ENCODE measurements around the gene TRIM74. TPM values are rescaled to one million over a fixed set of nuclear protein-coding genes. Genes with fewer than 3 reads are reported as not detected.
"Not testable (repeated sequence)": the region's sequence is repeated elsewhere in the genome, so short reads cannot be mapped to it uniquely, and the experiment has no call there.

The TRIM74 gene
- total and polyA plus RNA-seq, 2 donors (not counting 3 experiments of a cell fraction or from before 2014, with no cell fraction given), result 0.07 to 0.58 TPM

DNA sequence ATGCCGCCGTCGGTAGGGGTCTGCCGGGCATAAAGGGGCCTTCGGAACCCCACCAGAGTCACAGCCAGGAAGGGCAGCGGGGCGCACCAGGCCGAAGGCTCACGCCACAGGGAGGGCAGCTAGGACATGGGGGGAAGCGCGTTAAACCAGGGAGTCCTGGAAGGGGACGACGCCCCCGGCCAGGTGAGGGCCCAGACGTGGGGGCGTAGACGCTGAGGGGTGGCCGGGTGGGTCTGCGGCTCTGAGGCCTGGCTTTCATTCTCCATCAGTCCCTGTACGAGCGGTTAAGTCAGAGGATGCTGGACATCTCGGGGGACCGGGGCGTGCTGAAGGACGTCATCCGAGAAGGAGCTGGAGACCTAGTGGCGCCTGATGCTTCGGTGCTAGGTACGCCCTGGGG is 422 bp upstream of the TRIM74 start:
- H3K9ac ChIP-seq (replicated peaks; ENCODE audit: extremely low read depth, insufficient read depth, low read length); H3K79me2 ChIP-seq (ENCODE audit: control insufficient read depth, insufficient read depth, low read length); H2AFZ ChIP-seq (ENCODE audit: low read depth, low read length); H3K36me3 ChIP-seq (ENCODE audit: control insufficient read depth in 2 of 2, extremely low read depth in 1 of 2, insufficient read depth in 2 of 2, low read length in 2 of 2); H4K20me1 ChIP-seq (replicated peaks; ENCODE audit: control insufficient read depth, extremely low read depth, insufficient read depth, low read length); FAIRE-seq; H3K4me2 ChIP-seq (ENCODE audit: insufficient read depth, low read length); H3K9me3 ChIP-seq (replicated peaks; ENCODE audit: control insufficient read depth, insufficient read depth, low read length); BruUV-seq (replicated peaks); DNase-seq (ENCODE audit: low read depth, low spot score); H3K4me3 ChIP-seq (replicated peaks in 1 of 3; ENCODE audit: insufficient read depth in 1 of 3, low read depth in 1 of 3, low read length in 3 of 3); H3K4me1 ChIP-seq (ENCODE audit: control insufficient read depth, extremely low read depth, insufficient read depth, low read length); dilution Hi-C loops (cut with MboI; ENCODE audit: extremely low pct_ligation_motif_present, low sequenced_read_pairs); intact Hi-C loops (cut with micrococcal nuclease); H3K27me3 ChIP-seq (ENCODE audit: control insufficient read depth in 2 of 2, insufficient read depth in 2 of 2, low read length in 2 of 2); POLR2A ChIA-PET; CTCF ChIA-PET; H3K27ac ChIP-seq (ENCODE audit: insufficient read depth, low read depth, low read length); H3K9me1 ChIP-seq (replicated peaks; ENCODE audit: control insufficient read depth, extremely low read depth, insufficient read depth, low read length): not testable (repeated sequence)

DNA sequence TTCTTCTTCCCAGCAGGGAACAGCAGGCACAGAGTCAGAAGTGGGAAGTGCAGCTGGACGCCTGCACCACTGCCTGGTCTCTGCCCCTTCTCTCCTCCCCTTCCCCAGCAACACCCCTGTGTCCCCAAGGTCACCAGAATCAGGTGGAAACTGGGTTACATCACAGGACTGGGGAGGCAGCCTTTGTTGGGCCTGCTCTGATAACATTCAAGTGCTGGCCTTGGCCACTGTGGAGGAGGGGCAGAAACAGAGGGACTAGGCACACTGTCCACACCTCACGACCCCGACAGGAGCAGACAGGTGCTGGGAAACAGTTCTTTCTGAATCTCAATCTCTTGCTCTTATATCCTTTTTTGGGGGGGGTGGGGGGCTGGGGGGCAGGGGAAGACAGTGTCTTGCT is 2.4 kb downstream of the TRIM74 start:
- H3K9me1 ChIP-seq (replicated peaks; ENCODE audit: control insufficient read depth, extremely low read depth, insufficient read depth, low read length); dilution Hi-C loops (cut with MboI; ENCODE audit: extremely low pct_ligation_motif_present, low sequenced_read_pairs); H4K20me1 ChIP-seq (replicated peaks; ENCODE audit: control insufficient read depth, extremely low read depth, insufficient read depth, low read length); H3K4me2 ChIP-seq (ENCODE audit: insufficient read depth, low read length); H3K4me3 ChIP-seq (replicated peaks in 1 of 3; ENCODE audit: insufficient read depth in 1 of 3, low read depth in 1 of 3, low read length in 3 of 3); DNase-seq (ENCODE audit: low read depth, low spot score); H3K9ac ChIP-seq (replicated peaks; ENCODE audit: extremely low read depth, insufficient read depth, low read length); CTCF ChIA-PET; H3K4me1 ChIP-seq (ENCODE audit: control insufficient read depth, extremely low read depth, insufficient read depth, low read length); H3K36me3 ChIP-seq (ENCODE audit: control insufficient read depth in 2 of 2, extremely low read depth in 1 of 2, insufficient read depth in 2 of 2, low read length in 2 of 2); POLR2A ChIA-PET; H3K79me2 ChIP-seq (ENCODE audit: control insufficient read depth, insufficient read depth, low read length); FAIRE-seq; intact Hi-C loops (cut with micrococcal nuclease); H3K27ac ChIP-seq (ENCODE audit: insufficient read depth, low read depth, low read length); H2AFZ ChIP-seq (ENCODE audit: low read depth, low read length); H3K27me3 ChIP-seq (ENCODE audit: control insufficient read depth in 2 of 2, insufficient read depth in 2 of 2, low read length in 2 of 2); BruUV-seq (replicated peaks); H3K9me3 ChIP-seq (replicated peaks; ENCODE audit: control insufficient read depth, insufficient read depth, low read length): not testable (repeated sequence)

- H3K9ac ChIP-seq (replicated peaks; ENCODE audit: extremely low read depth, insufficient read depth, low read length); H3K9me1 ChIP-seq (replicated peaks; ENCODE audit: control insufficient read depth, extremely low read depth, insufficient read depth, low read length); CTCF ChIA-PET; H3K27ac ChIP-seq (ENCODE audit: insufficient read depth, low read depth, low read length); POLR2A ChIA-PET; intact Hi-C loops (cut with micrococcal nuclease); H3K4me2 ChIP-seq (ENCODE audit: insufficient read depth, low read length); H3K27me3 ChIP-seq (ENCODE audit: control insufficient read depth in 2 of 2, insufficient read depth in 2 of 2, low read length in 2 of 2); BruUV-seq (replicated peaks); dilution Hi-C loops (cut with MboI; ENCODE audit: extremely low pct_ligation_motif_present, low sequenced_read_pairs); H3K4me1 ChIP-seq (ENCODE audit: control insufficient read depth, extremely low read depth, insufficient read depth, low read length); H3K79me2 ChIP-seq (ENCODE audit: control insufficient read depth, insufficient read depth, low read length); H3K36me3 ChIP-seq (ENCODE audit: control insufficient read depth in 2 of 2, extremely low read depth in 1 of 2, insufficient read depth in 2 of 2, low read length in 2 of 2); H3K9me3 ChIP-seq (replicated peaks; ENCODE audit: control insufficient read depth, insufficient read depth, low read length); H3K4me3 ChIP-seq (replicated peaks in 1 of 3; ENCODE audit: insufficient read depth in 1 of 3, low read depth in 1 of 3, low read length in 3 of 3); H4K20me1 ChIP-seq (replicated peaks; ENCODE audit: control insufficient read depth, extremely low read depth, insufficient read depth, low read length); H2AFZ ChIP-seq (ENCODE audit: low read depth, low read length); FAIRE-seq; DNase-seq (ENCODE audit: low read depth, low spot score): not testable (repeated sequence)
Measured at GRCh38 chr7:72965186-72965975, 3.9 kb downstream of the TRIM74 start.

GRCh38 chr7:72963056-72963455 is 6.2 kb downstream of the TRIM74 start:
- H3K27me3 ChIP-seq (ENCODE audit: control insufficient read depth in 2 of 2, insufficient read depth in 2 of 2, low read length in 2 of 2); H4K20me1 ChIP-seq (replicated peaks; ENCODE audit: control insufficient read depth, extremely low read depth, insufficient read depth, low read length); H3K36me3 ChIP-seq (ENCODE audit: control insufficient read depth in 2 of 2, extremely low read depth in 1 of 2, insufficient read depth in 2 of 2, low read length in 2 of 2); FAIRE-seq; BruUV-seq (replicated peaks); H3K79me2 ChIP-seq (ENCODE audit: control insufficient read depth, insufficient read depth, low read length); DNase-seq (ENCODE audit: low read depth, low spot score); H2AFZ ChIP-seq (ENCODE audit: low read depth, low read length); H3K4me3 ChIP-seq (replicated peaks in 1 of 3; ENCODE audit: insufficient read depth in 1 of 3, low read depth in 1 of 3, low read length in 3 of 3); H3K27ac ChIP-seq (ENCODE audit: insufficient read depth, low read depth, low read length); H3K9me1 ChIP-seq (replicated peaks; ENCODE audit: control insufficient read depth, extremely low read depth, insufficient read depth, low read length); CTCF ChIA-PET; H3K4me1 ChIP-seq (ENCODE audit: control insufficient read depth, extremely low read depth, insufficient read depth, low read length); H3K4me2 ChIP-seq (ENCODE audit: insufficient read depth, low read length); dilution Hi-C loops (cut with MboI; ENCODE audit: extremely low pct_ligation_motif_present, low sequenced_read_pairs); intact Hi-C loops (cut with micrococcal nuclease); H3K9me3 ChIP-seq (replicated peaks; ENCODE audit: control insufficient read depth, insufficient read depth, low read length); POLR2A ChIA-PET; H3K9ac ChIP-seq (replicated peaks; ENCODE audit: extremely low read depth, insufficient read depth, low read length): not testable (repeated sequence)
